Hepatocyte (in vitro differentiated cells): ENCODE measurements around the gene PPIF. TPM values are rescaled to one million over a fixed set of nuclear protein-coding genes. Genes with fewer than 3 reads are reported as not detected.

Source experiments
- DNase-seq: peaks from one replicate; pipeline ENCODE4 v3.0.0-alpha.2; 2016; ENCODE audit warnings: low spot score
- H2AFZ ChIP-seq: fragments of 200-600 bp; sonication (generic); 2 replicates; pipeline ENCODE4 v1.6.0; 2016; ENCODE audit warnings: antibody characterized with exemption, mild to moderate bottlenecking
- H3K27ac ChIP-seq: fragments of 200-600 bp; sonication (generic); 2 replicates; pipeline ENCODE4 v1.5.1; 2016; ENCODE audit warnings: mild to moderate bottlenecking
- H3K27me3 ChIP-seq: fragments of 200-600 bp; sonication (generic); 2 replicates; pipeline ENCODE4 v1.6.1; 2016
- H3K36me3 ChIP-seq: fragments of 200-600 bp; sonication (generic); replicated peaks from 2 replicates; pipeline ENCODE4 v1.5.1; 2016; ENCODE audit warnings: low read depth; ENCODE audit not compliant: insufficient read depth
- H3K4me1 ChIP-seq: fragments of 200-600 bp; sonication (generic); 2 replicates; pipeline ENCODE4 v1.5.1; 2016; ENCODE audit warnings: mild to moderate bottlenecking, moderate library complexity; ENCODE audit not compliant: insufficient read depth
- H3K4me2 ChIP-seq: fragments of 200-600 bp; sonication (generic); 2 replicates; pipeline ENCODE4 v1.6.0; 2016
- H3K4me3 ChIP-seq: fragments of 200-600 bp; sonication (generic); 2 replicates; pipeline ENCODE4 v1.5.1; 2016; ENCODE audit warnings: mild to moderate bottlenecking
- H3K79me2 ChIP-seq: fragments of 200-600 bp; sonication (generic); 2 replicates; pipeline ENCODE4 v1.6.0; 2017; ENCODE audit warnings: mild to moderate bottlenecking
- H3K9me2 ChIP-seq: fragments of 200-600 bp; sonication (generic); replicated peaks from 2 replicates; pipeline ENCODE4 v1.6.0; 2017; ENCODE audit warnings: mild to moderate bottlenecking; ENCODE audit not compliant: insufficient read depth
- H3K9me3 ChIP-seq: fragments of 200-600 bp; sonication (generic); 2 replicates; pipeline ENCODE4 v1.5.1; 2016; ENCODE audit warnings: low read depth, mild to moderate bottlenecking
- H4K20me1 ChIP-seq: fragments of 200-600 bp; sonication (generic); 2 replicates; pipeline ENCODE4 v1.6.0; 2016; ENCODE audit warnings: mild to moderate bottlenecking; ENCODE audit not compliant: insufficient read depth, poor library complexity, severe bottlenecking
- EZH2 ChIP-seq: fragments of 200-600 bp; sonication (generic); IDR thresholded peaks from 2 replicates; pipeline ENCODE4 v1.6.1; 2016; ENCODE audit warnings: antibody characterized with exemption, mild to moderate bottlenecking, borderline replicate concordance
- EZH2phosphoT487 ChIP-seq: fragments of 200-600 bp; sonication (generic); IDR thresholded peaks from one replicate; pipeline ENCODE4 v1.6.1; 2018; ENCODE audit warnings: antibody characterized with exemption, mild to moderate bottlenecking, low read depth, moderate library complexity; ENCODE audit not compliant: unreplicated experiment, severe bottlenecking
- WGBS: methylation state at CpG from one replicate; pipeline ENCODE4 v1.1.6; 2016; ENCODE audit warnings: low lambda C conversion rate; ENCODE audit errors: missing lambda C conversion rate; 5-methylcytosine and 5-hydroxymethylcytosine counted together
- polyA plus RNA-seq: library from polyadenylated mRNA; unstranded; fragments of >200 nt; fragmentation: Nextera tagmentation; extraction: Ambion mirVana; gene quantifications from 2 replicates; pipeline ENCODE4 v1.2.1, GENCODE V29; 2016
- total RNA-seq: library from RNA; depleted of rRNA; stranded (reverse); fragments of >200 nt; gene quantifications from 2 replicates; pipeline ENCODE4 v1.2.3, GENCODE V29; 2014
- TF ChIP-seq, protein P1 (sequence below): fragments of 200-600 bp; sonication (generic); IDR thresholded peaks from 2 replicates; pipeline ENCODE4 v1.5.1; 2016; ENCODE audit warnings: antibody characterized with exemption, mild to moderate bottlenecking; ENCODE audit not compliant: poor library complexity

Gene PPIF
- total and polyA plus RNA-seq, 2 experiments from 2014 or later = 70.3 to 79.4 TPM

DNA sequence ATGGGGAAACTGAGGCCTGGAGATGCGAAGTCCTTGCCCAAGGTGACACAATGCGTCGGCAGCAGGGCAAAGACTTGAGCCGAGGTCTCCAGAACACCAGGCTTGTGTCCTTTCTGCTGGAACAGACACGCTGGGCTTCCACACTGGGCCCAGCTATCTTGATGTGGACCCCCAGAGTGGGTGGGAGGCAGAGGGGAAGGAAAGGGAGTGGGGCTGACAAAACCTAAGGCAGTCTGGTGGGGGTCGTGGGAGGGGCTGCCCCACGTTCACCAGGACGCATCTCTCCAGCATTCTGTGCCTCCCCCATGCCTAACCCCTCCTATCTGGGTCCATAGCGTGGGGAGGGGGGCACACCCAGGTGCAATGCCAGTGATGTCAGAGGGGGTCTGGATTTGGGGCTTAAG, 38.1 kb downstream of the PPIF start:
- H3K9me3 ChIP-seq = no peaks in the 10 kb centered on the region
- no peak overlapping the region for H3K27ac ChIP-seq
- H3K4me1 ChIP-seq = peaks cover 15% of the 10 kb centered on the region
- TF ChIP-seq, protein P1, sequence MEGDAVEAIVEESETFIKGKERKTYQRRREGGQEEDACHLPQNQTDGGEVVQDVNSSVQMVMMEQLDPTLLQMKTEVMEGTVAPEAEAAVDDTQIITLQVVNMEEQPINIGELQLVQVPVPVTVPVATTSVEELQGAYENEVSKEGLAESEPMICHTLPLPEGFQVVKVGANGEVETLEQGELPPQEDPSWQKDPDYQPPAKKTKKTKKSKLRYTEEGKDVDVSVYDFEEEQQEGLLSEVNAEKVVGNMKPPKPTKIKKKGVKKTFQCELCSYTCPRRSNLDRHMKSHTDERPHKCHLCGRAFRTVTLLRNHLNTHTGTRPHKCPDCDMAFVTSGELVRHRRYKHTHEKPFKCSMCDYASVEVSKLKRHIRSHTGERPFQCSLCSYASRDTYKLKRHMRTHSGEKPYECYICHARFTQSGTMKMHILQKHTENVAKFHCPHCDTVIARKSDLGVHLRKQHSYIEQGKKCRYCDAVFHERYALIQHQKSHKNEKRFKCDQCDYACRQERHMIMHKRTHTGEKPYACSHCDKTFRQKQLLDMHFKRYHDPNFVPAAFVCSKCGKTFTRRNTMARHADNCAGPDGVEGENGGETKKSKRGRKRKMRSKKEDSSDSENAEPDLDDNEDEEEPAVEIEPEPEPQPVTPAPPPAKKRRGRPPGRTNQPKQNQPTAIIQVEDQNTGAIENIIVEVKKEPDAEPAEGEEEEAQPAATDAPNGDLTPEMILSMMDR = no peak
- TF ChIP-seq EZH2 (no peak), EZH2phosphoT487 (no peak)
- H3K79me2 ChIP-seq = no peaks in the 10 kb centered on the region
- no peaks in the 10 kb centered on the region for H4K20me1 ChIP-seq
- H3K4me3 ChIP-seq = no peak overlapping the region
- H3K4me2 ChIP-seq = no peak overlapping the region
- no peaks in the 10 kb centered on the region for H3K9me2 ChIP-seq
- no peak overlapping the region for H2AFZ ChIP-seq
- H3K36me3 ChIP-seq = no peaks in the 10 kb centered on the region
- no peaks in the 10 kb centered on the region for H3K27me3 ChIP-seq
- WGBS = 86% methylated on average over 9 of the region's 9 CpGs
- DNase-seq = no peak

DNA sequence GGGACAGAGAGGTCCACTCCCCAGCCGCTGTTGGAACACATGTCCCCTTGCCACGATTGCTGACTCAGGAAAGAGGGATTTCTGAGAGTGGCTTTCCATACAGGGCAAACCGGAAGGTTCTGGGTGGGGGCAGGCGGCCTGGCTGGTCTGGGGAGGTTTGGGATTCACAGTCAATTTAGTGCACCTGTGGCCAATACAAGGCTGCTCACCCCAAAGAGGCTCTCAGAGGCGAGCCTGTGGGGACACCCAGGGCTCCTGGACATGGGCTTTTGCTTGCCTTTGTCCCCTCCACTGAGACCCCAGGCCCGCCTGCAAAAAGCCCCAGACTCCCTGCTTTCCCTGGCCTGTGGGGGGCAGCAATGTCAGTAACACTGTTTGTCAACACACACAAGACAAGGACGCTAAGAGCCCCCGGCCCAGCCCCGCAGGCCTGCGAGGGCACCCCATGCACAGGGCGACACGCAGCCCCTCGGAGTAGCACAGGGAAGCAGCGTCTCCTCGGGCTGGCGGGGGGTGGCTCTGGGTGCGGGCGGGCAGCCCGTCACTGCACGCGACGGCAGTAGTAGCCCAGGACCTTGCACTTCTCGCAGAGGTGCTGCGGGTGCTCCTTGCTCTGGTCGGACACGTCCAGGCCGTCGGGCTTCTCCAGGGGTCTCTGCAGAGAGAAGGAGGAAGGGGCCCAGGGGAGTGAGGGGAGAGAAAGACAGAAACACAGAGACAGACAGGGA, 38.7 kb downstream of the PPIF start:
- H3K9me2 ChIP-seq = no peaks in the 10 kb centered on the region
- H3K4me1 ChIP-seq = peaks cover 9% of the 10 kb centered on the region
- no peak overlapping the region for H2AFZ ChIP-seq
- H4K20me1 ChIP-seq = no peaks in the 10 kb centered on the region
- no peaks in the 10 kb centered on the region for H3K9me3 ChIP-seq
- H3K36me3 ChIP-seq = no peaks in the 10 kb centered on the region
- no peak overlapping the region for H3K4me2 ChIP-seq
- H3K4me3 ChIP-seq = no peak overlapping the region
- H3K79me2 ChIP-seq = no peaks in the 10 kb centered on the region
- WGBS = 85% methylated on average over 28 of the region's 28 CpGs
- no peaks in the 10 kb centered on the region for H3K27me3 ChIP-seq
- DNase-seq = no peak
- TF ChIP-seq, protein P1 = no peak
- no peak for TF ChIP-seq EZH2
- TF ChIP-seq EZH2phosphoT487 = no peak
- H3K27ac ChIP-seq = no peak overlapping the region

DNA sequence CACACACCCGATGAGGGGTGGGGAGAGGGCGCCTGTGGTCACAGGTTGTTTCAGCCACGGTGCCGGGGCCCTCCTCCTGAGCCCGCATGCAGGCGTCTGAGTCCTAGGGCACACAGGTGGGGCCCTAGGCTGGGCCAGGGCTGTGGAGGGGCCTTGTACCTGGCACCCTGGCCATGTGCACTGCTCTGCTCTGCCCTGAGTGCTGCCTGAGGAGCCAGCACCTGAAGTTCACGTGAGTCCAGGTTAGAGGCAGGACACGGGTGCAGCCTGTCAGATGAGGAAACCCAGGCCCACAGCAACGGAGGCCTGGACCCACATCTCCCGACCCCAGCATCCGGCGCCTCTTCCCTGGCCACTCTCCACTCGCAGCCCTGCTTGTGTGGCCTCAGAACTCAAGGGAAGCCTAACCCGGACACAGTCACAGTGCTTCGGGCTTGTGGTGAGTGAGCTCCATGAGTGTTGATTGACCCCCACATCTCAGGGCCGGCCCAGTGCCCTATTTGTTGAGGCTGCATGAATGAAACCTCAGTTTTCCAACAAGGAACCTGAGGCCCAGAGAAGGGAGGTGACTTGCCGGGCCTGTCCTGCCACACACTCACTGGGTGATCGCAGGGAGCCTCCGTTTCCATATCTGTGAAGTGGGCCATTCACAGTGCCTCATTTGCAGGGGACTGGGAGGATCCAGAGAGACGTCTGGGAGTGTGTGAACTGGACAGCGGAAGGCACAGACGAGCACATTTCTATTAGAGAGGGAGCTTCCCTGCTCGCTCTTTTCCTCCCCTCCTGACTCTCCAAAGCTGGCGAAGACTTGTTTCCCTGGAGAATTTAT, 39.6 kb downstream of the PPIF start:
- Histone ChIP-seq H4K20me1 (no peaks in the 10 kb centered on the region), H3K27ac (no peak overlapping the region), H3K27me3 (no peaks in the 10 kb centered on the region), H3K9me3 (no peaks in the 10 kb centered on the region), H2AFZ (no peak overlapping the region), H3K4me2 (no peak overlapping the region), H3K4me3 (no peak overlapping the region), H3K36me3 (no peaks in the 10 kb centered on the region), H3K9me2 (no peaks in the 10 kb centered on the region), H3K79me2 (no peaks in the 10 kb centered on the region), H3K4me1 (peaks cover 1% of the 10 kb centered on the region)
- WGBS = 79% methylated on average over 24 of the region's 24 CpGs
- DNase-seq = no peak
- TF ChIP-seq EZH2phosphoT487 (no peak), EZH2 (no peak)
- TF ChIP-seq, protein P1 = no peak
